NT2/D1 (cell line): ENCODE results near the gene MFSD6L.

Source experiments
- DNase-seq: peaks from one replicate; pipeline ENCODE4 v3.0.0-alpha.2; 2011; ENCODE audit warnings: low read depth, low spot score
- H3K27me3 ChIP-seq: 2 replicates; pipeline ENCODE4 v1.6.0; 2011; ENCODE audit warnings: mild to moderate bottlenecking; ENCODE audit not compliant: insufficient read length, insufficient read depth
- H3K36me3 ChIP-seq: 2 replicates; pipeline ENCODE4 v1.6.1; 2011; ENCODE audit warnings: mild to moderate bottlenecking, low read length, mixed read lengths; ENCODE audit not compliant: insufficient read depth, insufficient read length
- H3K4me1 ChIP-seq: 2 replicates; pipeline ENCODE4 v1.5.1; 2011; ENCODE audit not compliant: insufficient read depth, insufficient read length
- H3K4me3 ChIP-seq: 2 replicates; pipeline ENCODE4 v1.5.1; 2011; ENCODE audit warnings: low read depth; ENCODE audit not compliant: insufficient read length
- H3K9ac ChIP-seq: 2 replicates; pipeline ENCODE4 v1.6.0; 2011; ENCODE audit warnings: low read depth; ENCODE audit not compliant: insufficient read length
- H3K9me3 ChIP-seq: 2 replicates; pipeline ENCODE4 v1.5.1; 2011; ENCODE audit warnings: mild to moderate bottlenecking, low read length; ENCODE audit not compliant: insufficient read depth
- SUZ12 ChIP-seq: IDR thresholded peaks from 2 replicates; pipeline ENCODE4 v1.6.1; 2011; ENCODE audit not compliant: insufficient read length, insufficient read depth; ENCODE audit errors: extremely low read depth
- YY1 ChIP-seq: IDR thresholded peaks from 2 replicates; pipeline ENCODE4 v1.6.1; 2011; ENCODE audit not compliant: insufficient read length, insufficient read depth
- ZNF274 ChIP-seq: IDR thresholded peaks from 2 replicates; pipeline ENCODE4 v1.6.1; 2011; ENCODE audit warnings: mild to moderate bottlenecking, low read depth, low read length

The MFSD6L gene

DNA sequence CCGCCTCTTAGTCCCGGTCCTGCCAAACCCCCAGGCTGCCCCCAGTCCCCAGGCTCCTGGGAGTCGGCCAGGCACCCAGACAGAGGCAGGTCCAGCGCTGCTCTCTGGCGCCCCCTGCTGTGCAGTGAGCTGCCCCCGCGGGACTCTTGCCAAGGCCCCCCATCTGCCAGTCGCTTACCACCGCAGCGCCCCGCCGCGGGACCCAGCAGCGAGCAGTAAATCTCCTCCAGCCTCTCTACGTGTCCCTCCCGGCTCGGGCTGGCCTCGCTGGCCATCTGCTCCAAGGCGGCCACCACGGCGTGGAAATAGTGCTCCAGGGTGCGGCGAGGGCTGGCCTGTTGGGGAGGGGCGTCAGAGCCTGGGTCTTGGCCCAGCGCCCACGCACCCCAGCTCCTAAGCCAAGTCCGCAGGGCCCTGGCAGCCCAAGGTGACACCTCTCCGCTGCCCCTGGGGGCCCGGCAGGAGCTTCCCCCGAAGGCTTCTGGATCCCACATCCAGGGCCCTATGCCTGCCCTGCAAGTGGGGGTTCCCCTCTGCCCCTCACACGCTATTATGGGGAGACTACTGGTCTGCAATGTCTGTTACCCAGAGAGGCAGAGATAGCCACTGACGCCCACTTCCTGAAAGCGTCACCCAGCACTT is 33.7 kb upstream of the MFSD6L start:
- Histone ChIP-seq H3K4me3 (no peak overlapping the region), H3K9me3 (no peaks in the 10 kb centered on the region), H3K36me3 (no peaks in the 10 kb centered on the region), H3K4me1 (peaks cover 4% of the 10 kb centered on the region), H3K9ac (no peak overlapping the region), H3K27me3 (no peaks in the 10 kb centered on the region)
- TF ChIP-seq SUZ12 (no peak), ZNF274 (no peak), YY1 (no peak)
- DNase-seq, result no peak

DNA sequence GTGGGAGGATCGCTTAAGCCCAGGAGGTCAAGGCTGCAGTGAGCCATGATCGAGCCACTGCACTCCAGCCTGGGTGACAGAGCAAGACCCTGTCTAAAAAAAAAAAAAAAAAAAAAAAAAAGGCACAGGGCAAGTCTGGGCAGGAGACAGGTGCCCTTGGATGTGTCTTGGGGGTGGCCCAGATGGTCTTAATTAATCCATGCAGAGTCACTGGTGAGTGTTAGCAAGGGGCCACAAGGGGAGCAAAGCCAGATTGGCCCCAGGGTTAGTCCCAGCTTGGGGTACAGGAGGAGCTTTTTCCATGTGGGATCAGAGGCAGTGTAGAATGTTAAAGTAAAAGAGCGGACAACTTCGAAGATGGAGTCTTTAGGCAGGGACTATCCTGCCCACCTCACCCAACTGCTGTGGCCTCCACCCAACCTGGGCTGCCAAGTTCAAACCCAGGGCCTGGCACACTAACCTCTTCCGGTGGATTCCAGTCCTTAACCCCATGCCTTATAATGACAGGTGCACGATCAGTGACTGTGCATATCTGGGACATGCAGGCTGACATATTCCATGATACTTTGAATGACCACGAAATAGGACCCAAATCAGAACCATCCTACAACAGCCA is 32.2 kb upstream of the MFSD6L start:
- Histone ChIP-seq H3K9me3 (no peaks in the 10 kb centered on the region), H3K4me3 (no peak overlapping the region), H3K9ac (no peak overlapping the region), H3K27me3 (no peaks in the 10 kb centered on the region), H3K36me3 (no peaks in the 10 kb centered on the region), H3K4me1 (peaks cover 4% of the 10 kb centered on the region)
- TF ChIP-seq YY1 (no peak), SUZ12 (no peak), ZNF274 (no peak)
- DNase-seq, result no peak

DNA sequence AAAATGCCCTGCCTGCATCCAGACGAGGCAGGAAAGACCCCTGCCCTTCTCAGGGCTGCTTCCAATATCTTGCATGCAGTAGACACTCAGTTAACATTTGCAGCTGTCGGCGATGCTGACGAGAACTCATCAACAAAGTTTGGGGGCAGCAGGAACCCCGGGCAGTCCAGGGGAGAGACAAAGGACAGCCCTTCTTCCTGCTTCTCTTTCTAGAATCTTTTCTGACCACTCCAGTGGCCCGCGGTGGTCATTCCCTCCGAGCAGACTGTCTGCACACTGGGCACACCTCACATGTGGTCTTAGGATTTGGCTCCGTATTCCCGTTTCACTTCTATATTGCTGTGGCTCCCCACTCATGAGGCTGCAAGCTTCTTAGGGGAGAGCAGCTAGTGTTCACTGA is 31.0 kb upstream of the MFSD6L start:
- Histone ChIP-seq H3K9ac (no peak overlapping the region), H3K9me3 (no peaks in the 10 kb centered on the region), H3K36me3 (no peaks in the 10 kb centered on the region), H3K27me3 (no peaks in the 10 kb centered on the region), H3K4me1 (peaks cover 4% of the 10 kb centered on the region), H3K4me3 (no peak overlapping the region)
- TF ChIP-seq SUZ12 (no peak), ZNF274 (no peak), YY1 (no peak)
- DNase-seq, result no peak

DNA sequence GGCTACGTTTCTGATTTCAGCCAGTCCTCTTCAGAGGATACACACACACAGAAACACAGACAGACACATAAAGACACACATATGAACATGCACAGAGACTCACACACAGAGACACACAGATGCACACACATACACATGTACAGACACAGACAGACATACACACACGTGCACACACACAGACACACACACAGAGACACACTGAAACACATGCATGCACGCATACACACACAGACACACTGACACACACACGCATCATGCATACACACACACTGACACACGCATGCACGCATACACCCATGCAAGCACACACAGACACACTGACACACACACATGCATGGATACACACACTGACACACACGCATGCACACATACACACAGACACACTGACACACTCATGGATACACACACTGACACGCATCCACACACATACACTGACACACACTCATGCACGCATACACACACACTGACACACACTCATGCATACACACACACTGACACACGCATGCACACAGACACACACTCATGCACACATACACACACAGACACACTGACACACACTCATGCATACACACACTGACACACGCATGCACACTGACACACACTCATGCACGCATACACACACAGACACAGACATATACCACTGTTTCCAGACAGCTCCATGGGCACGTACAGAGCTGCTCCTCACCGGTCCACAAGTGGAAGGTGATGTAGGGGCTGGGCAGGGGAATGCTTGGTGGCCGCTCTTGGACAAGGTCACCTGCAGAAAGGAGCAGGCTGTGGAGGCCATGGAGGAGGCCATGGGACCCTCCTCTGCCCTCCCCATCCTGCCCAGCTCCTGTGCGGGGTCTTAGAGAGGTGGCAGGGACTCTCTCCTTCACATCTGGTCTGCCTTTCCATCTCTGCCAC is 30.1 kb upstream of the MFSD6L start:
- no peak for DNase-seq
- H3K36me3 ChIP-seq, result no peaks in the 10 kb centered on the region
- no peak for TF ChIP-seq ZNF274
- no peak for TF ChIP-seq SUZ12
- TF ChIP-seq YY1, result no peak
- H3K9ac ChIP-seq, result no peak overlapping the region
- H3K9me3 ChIP-seq, result peaks cover 7% of the 10 kb centered on the region
- H3K4me3 ChIP-seq, result no peak overlapping the region
- no peaks in the 10 kb centered on the region for H3K27me3 ChIP-seq
- peaks cover 4% of the 10 kb centered on the region for H3K4me1 ChIP-seq

DNA sequence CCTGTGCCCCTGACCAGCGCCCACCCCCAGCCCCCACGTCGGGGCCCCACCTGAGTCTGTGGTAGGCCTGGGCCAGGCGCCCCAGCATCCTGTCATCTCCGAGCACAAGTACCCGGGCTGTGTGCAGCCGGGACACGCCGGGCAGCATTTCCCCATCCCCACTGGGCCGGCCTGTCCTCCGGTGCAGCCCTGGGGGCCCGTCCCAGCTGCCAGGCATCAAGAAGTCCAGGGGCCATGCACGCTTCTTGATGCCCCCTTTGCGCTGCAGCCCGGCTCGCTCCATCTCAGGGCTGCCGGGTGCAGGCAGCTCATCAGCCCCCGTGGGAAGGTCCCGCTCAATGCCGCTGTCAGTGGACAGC is 29.3 kb upstream of the MFSD6L start:
- Histone ChIP-seq H3K36me3 (no peaks in the 10 kb centered on the region), H3K9me3 (peaks cover 14% of the 10 kb centered on the region), H3K4me1 (peaks cover 4% of the 10 kb centered on the region), H3K4me3 (no peak overlapping the region), H3K9ac (no peak overlapping the region), H3K27me3 (no peaks in the 10 kb centered on the region)
- no peak for TF ChIP-seq ZNF274
- TF ChIP-seq YY1, result no peak
- TF ChIP-seq SUZ12, result no peak
- no peak for DNase-seq

DNA sequence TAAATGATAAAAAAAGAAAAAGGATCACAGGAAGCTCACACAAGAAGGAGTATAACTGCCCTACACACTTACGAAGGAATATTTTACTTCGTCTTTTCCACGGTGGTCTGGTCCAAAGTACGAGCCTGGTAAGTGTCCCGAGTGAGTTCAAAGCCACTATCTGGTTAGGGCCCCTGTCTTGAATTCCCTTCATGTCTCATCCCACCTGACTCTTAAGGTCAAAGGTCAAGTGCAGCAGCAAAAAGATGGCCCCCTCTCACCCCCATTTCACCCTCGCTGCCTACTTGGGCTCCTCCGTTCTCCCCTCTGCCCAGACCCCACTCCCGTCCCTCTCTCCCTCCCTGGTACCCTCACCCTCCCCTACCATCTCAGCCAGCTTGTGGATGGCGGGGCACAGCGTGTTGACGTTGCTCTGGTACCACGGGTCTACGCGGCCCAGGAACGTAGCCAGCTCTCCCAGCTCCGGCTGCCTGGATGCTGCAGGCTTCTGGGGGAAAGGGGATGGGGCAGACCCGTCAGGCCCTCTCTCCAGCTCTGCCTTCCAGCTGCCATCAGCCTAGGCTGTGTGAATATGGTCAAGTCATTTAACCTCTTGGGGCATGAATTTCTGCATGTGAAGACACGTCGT is 27.8 kb upstream of the MFSD6L start:
- Histone ChIP-seq H3K9ac (no peak overlapping the region), H3K36me3 (no peaks in the 10 kb centered on the region), H3K27me3 (no peaks in the 10 kb centered on the region), H3K4me3 (no peak overlapping the region), H3K4me1 (no peaks in the 10 kb centered on the region), H3K9me3 (peaks cover 14% of the 10 kb centered on the region)
- DNase-seq, result no peak
- TF ChIP-seq SUZ12 (no peak), ZNF274 (no peak), YY1 (no peak)
